SKM-1 treated with dmso at 0.1 percent for 144 hours (cell line): Measurements from ENCODE around the gene PROM2.
"Not testable (repeated sequence)": the region's sequence is repeated elsewhere in the genome, so short reads cannot be mapped to it uniquely, and the experiment has no call there.

ENCODE experiments used
- DNase-seq: peaks from one replicate; lab custom pipeline; 2025; ENCODE audit not compliant: unreplicated experiment; lab: John Stamatoyannopoulos, UW

PROM2 gene

GRCh38 chr2:95268211-95269035 lies 5.8 kb upstream of the PROM2 start:
- DNase-seq = no peak

DNA sequence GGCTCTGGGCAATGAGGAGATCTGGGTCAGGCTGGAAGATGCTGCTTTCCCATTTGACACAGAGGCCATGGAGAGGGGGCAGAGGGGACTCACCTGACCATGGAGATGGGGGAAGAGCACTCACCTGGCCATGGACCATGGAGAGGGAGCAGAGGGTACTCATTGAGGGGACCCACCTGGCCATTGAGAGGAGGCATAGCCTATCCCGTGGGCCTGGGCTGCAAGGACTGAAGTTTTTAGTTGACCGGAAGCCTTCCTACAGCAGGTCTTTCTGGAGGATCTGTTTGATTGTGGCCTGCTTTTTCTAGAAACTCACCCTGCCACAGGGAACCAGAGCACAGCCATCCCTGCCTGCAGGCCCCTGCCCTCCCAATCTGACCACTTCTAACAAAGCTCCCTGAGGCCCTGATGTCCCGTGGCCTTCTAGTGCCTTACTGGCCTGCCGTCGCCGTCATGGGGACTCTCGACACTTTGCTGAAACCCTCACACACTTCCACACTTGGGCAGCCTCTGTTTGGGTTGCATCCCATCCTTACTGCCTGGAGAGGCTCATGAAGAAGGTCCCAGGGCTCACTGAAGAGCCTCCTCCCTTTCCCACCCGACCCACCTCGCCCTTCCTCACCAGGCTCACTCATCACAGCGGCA lies 5.1 kb upstream of the PROM2 start:
- no peak for DNase-seq

DNA sequence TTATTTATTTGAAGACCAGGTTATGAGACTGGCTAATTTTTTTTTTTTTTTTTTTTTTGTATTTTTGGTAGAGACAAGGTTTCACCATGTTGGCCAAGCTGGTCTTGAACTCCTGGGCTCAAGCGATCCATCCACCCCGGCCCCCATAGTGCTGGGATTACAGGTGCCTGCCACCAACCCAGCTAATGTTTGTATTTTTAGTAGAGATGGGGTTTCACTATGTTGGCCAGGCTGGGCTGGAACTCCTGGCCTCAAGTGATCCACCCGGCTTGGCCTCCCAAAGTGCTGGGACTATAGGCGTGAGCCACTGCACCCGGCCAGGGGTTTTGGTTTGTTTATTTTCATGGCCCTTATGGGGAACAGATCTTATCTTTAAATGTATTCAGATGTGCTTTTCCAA lies 4.5 kb upstream of the PROM2 start:
- DNase-seq = not testable (repeated sequence)

- no peak for DNase-seq
Measured at GRCh38 chr2:95270541-95271081, 3.6 kb upstream of the PROM2 start.

- no peak for DNase-seq
Measured at GRCh38 chr2:95271381-95271971, 2.8 kb upstream of the PROM2 start.

DNA sequence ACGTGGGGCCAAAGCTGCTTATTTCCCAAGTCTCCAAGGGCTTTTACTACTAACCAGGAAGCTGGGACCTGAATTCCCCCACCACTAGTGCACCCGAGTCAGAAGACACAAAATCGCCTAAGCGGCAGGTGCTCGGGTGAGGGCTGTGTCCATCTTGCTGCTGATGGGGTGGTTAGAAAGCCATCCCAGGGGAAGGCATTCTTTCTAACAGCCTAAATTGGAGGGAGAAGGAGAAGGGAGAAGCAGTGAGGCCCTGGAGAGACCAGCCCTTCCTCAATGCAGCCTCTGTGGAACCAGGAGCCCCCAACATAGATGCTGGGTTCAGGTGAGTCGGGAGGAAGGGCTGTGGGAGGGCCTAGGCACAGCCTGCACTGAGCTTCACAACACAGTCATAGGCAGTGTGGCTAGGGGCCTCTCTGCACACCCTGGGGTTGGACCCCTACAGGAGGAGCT lies 1.9 kb upstream of the PROM2 start:
- DNase-seq = no peak

GRCh38 chr2:95272781-95273180 lies 1.5 kb upstream of the PROM2 start:
- no peak for DNase-seq

- DNase-seq = peak; percentile 50
Measured at GRCh38 chr2:95273566-95274290, 521 bp upstream of the PROM2 start.

GRCh38 chr2:95275151-95275515 lies 884 bp downstream of the PROM2 start:
- no peak for DNase-seq

GRCh38 chr2:95275601-95276243 lies 1.5 kb downstream of the PROM2 start:
- DNase-seq = peak; percentile 19

GRCh38 chr2:95276244-95276887 lies 2.1 kb downstream of the PROM2 start:
- no peak for DNase-seq

GRCh38 chr2:95276888-95277245 lies 2.6 kb downstream of the PROM2 start:
- no peak for DNase-seq

DNA sequence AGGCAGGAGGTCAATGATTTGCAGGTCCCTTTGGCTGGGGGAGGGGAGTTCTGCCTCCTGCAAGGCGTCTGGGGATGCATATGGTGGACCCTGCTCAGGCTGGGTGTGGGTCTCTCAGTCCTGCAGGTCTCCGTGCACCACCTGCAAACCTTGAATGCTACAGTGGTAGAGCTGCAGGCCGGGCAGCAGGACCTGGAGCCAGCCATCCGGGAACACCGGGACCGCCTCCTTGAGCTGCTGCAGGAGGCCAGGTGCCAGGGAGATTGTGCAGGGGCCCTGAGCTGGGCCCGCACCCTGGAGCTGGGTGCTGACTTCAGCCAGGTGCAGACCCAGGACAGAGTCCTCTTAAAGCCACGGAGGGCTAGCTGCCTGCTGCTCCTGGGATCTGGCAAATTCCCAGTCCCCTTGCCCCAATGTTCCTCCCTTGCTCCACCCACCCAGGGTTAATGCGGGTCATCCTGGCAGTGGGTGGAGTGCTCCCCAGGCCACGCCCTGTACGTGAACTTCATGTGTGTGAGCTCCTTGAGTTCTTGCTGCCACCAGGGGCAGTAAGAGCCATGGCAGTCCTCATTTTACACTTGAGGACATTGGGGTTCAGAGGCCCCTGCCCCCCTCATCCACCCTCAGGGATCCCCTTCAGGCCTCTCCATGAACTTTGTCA lies 3.1 kb downstream of the PROM2 start:
- peak; percentile 1 for DNase-seq

GRCh38 chr2:95278051-95278471 lies 3.8 kb downstream of the PROM2 start:
- DNase-seq = no peak

GRCh38 chr2:95278637-95279225 lies 4.5 kb downstream of the PROM2 start:
- no peak for DNase-seq

- DNase-seq = no peak
Measured at GRCh38 chr2:95279435-95280035, 5.3 kb downstream of the PROM2 start.

GRCh38 chr2:95281071-95281470 lies 6.8 kb downstream of the PROM2 start:
- DNase-seq = no peak

DNA sequence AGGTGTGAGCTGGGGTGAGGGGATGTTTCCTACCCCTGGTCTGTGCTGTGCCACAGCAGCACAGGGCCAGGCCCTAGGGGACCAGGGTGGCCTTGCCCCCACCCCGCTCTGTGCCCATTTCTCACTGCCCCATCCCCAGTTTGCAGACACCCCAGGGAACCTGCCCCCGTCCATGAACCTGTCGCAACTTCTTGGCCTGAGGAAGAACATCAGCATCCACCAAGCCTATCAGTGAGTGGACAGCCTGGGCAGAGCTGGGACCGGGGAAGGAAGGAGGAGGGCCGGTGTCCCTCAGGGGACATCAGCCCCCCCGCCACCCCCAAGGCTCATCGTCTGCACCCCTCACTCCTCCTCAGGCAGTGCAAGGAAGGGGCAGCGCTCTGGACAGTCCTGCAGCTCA lies 7.5 kb downstream of the PROM2 start:
- DNase-seq = no peak

DNA sequence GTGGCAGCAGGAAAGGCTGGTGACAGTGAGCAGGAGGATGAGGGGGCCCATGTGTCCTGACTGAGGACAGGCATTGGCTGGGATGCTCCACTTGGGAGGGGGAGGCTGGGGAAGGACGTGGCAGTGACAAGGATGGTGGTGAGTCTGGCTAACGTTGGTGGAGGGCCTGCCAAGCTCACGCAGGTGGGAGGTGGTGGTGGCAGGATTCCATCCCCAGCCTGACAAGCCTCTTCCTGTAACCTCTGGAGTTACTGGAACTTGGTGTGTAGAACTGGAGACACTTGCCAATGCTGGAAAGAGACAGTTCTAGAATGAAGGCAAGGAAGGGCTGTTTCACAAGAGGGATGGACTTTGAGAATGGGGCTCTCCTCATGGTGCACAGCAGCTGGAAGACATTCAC lies 8.2 kb downstream of the PROM2 start:
- DNase-seq = no peak
